ENCODE results near the gene CYP26B1. TPM values are rescaled to one million over a fixed set of nuclear protein-coding genes. Genes with fewer than 3 reads are reported as not detected.

The CYP26B1 gene, protein sequence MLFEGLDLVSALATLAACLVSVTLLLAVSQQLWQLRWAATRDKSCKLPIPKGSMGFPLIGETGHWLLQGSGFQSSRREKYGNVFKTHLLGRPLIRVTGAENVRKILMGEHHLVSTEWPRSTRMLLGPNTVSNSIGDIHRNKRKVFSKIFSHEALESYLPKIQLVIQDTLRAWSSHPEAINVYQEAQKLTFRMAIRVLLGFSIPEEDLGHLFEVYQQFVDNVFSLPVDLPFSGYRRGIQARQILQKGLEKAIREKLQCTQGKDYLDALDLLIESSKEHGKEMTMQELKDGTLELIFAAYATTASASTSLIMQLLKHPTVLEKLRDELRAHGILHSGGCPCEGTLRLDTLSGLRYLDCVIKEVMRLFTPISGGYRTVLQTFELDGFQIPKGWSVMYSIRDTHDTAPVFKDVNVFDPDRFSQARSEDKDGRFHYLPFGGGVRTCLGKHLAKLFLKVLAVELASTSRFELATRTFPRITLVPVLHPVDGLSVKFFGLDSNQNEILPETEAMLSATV
- total RNA-seq, result 2.1 TPM

DNA sequence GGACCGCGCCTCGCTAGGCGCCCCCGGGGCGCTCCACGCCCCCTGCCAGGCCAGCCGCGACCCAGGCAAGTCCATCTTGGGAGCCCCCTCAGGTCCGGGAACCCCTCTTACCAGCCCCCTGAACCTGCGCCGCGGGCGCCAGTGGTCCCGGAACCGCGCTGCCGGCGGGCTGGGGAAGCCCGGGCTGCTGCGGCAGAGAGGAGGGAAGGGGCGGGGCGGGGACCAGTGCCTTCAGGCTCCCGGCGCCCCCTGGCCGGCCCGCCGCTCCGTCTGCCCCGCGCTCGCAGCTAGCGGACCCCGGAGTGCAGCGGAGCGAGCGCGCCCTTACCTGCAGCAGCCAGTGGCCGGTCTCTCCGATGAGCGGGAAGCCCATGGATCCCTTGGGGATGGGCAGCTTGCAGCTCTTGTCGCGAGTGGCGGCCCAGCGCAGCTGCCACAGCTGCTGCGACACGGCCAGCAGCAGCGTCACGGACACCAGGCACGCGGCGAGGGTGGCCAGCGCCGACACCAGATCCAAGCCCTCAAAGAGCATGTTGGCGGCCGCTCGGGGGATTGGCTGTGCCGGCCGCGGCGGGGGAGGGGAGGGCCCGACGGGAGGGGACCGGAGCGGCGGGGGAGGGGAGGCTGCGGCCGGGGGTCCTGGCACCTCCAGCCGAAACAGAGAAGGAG is at the start of gene CYP26B1:
CYP26B1 (minus strand) TSS at position 560 of the 669 bp plus-strand sequence; CDS start at position 532, 28 bp downstream.

Measured in diencephalon (tissue), 1 donor.